Measurements from ENCODE around the gene PCK1. TPM values are rescaled to one million over a fixed set of nuclear protein-coding genes. Genes with fewer than 3 reads are reported as not detected.

The PCK1 gene
- total and polyA plus RNA-seq, 2 of the 13 experiments (the other 11 are each of a cell fraction or from before 2014, with no cell fraction given): 6.5 to 12.6 TPM

DNA sequence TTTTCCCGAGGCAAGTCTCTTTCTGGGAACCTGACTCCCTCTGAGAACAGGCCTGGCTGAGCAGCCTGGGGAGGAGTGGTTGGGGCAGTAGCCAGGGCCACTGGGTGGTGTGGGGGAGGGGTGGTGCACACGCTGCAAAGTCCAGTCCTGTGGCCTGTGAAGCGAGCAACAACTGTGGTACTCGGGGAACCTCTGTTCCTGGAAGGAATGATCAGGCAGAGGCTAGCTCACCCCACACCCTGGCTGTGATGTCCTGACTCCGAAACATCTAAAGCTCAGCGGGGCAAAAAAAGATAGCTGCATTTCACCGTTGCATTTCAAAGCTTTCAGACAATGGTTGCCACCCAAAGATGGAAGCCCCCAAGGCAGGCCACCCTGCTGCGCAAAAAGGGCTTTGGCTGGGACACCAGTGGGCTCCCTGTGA, 25.5 kb downstream of the PCK1 start (continued):
- TF ChIP-seq ARID2 (CRISPR knock-in tag; IDR thresholded peaks at IDR 0.05; ENCODE audit: borderline replicate concordance): no peak
- TF ChIP-seq, protein P1, sequence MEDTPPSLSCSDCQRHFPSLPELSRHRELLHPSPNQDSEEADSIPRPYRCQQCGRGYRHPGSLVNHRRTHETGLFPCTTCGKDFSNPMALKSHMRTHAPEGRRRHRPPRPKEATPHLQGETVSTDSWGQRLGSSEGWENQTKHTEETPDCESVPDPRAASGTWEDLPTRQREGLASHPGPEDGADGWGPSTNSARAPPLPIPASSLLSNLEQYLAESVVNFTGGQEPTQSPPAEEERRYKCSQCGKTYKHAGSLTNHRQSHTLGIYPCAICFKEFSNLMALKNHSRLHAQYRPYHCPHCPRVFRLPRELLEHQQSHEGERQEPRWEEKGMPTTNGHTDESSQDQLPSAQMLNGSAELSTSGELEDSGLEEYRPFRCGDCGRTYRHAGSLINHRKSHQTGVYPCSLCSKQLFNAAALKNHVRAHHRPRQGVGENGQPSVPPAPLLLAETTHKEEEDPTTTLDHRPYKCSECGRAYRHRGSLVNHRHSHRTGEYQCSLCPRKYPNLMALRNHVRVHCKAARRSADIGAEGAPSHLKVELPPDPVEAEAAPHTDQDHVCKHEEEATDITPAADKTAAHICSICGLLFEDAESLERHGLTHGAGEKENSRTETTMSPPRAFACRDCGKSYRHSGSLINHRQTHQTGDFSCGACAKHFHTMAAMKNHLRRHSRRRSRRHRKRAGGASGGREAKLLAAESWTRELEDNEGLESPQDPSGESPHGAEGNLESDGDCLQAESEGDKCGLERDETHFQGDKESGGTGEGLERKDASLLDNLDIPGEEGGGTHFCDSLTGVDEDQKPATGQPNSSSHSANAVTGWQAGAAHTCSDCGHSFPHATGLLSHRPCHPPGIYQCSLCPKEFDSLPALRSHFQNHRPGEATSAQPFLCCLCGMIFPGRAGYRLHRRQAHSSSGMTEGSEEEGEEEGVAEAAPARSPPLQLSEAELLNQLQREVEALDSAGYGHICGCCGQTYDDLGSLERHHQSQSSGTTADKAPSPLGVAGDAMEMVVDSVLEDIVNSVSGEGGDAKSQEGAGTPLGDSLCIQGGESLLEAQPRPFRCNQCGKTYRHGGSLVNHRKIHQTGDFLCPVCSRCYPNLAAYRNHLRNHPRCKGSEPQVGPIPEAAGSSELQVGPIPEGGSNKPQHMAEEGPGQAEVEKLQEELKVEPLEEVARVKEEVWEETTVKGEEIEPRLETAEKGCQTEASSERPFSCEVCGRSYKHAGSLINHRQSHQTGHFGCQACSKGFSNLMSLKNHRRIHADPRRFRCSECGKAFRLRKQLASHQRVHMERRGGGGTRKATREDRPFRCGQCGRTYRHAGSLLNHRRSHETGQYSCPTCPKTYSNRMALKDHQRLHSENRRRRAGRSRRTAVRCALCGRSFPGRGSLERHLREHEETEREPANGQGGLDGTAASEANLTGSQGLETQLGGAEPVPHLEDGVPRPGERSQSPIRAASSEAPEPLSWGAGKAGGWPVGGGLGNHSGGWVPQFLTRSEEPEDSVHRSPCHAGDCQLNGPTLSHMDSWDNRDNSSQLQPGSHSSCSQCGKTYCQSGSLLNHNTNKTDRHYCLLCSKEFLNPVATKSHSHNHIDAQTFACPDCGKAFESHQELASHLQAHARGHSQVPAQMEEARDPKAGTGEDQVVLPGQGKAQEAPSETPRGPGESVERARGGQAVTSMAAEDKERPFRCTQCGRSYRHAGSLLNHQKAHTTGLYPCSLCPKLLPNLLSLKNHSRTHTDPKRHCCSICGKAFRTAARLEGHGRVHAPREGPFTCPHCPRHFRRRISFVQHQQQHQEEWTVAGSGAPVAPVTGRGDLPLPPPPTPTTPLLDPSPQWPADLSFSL (CRISPR knock-in tag; IDR thresholded peaks at IDR 0.05): no peak
- TF ChIP-seq, protein P2, sequence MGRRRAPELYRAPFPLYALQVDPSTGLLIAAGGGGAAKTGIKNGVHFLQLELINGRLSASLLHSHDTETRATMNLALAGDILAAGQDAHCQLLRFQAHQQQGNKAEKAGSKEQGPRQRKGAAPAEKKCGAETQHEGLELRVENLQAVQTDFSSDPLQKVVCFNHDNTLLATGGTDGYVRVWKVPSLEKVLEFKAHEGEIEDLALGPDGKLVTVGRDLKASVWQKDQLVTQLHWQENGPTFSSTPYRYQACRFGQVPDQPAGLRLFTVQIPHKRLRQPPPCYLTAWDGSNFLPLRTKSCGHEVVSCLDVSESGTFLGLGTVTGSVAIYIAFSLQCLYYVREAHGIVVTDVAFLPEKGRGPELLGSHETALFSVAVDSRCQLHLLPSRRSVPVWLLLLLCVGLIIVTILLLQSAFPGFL (CRISPR knock-in tag; IDR thresholded peaks at IDR 0.05): 0 out of 2 replicates have a peak, but pooled peaks have one; percentile 36
- TF ChIP-seq MEF2D (CRISPR knock-in tag; IDR thresholded peaks at IDR 0.05): no peak; the same call in 1 of the 2 replicates
- TF ChIP-seq FLYWCH1 (CRISPR knock-in tag; IDR thresholded peaks at IDR 0.05): no peak
- no peak; a peak in 1 of 4 replicates for TF ChIP-seq MAFK (conservative IDR thresholded peaks at IDR 0.05 in 1 of 2, IDR thresholded peaks at IDR 0.05 in 1 of 2; ENCODE audit: low read length in 2 of 2)
- TF ChIP-seq, protein P3, sequence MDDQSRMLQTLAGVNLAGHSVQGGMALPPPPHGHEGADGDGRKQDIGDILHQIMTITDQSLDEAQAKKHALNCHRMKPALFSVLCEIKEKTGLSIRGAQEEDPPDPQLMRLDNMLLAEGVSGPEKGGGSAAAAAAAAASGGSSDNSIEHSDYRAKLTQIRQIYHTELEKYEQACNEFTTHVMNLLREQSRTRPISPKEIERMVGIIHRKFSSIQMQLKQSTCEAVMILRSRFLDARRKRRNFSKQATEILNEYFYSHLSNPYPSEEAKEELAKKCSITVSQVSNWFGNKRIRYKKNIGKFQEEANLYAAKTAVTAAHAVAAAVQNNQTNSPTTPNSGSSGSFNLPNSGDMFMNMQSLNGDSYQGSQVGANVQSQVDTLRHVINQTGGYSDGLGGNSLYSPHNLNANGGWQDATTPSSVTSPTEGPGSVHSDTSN (CRISPR knock-in tag; IDR thresholded peaks at IDR 0.05; ENCODE audit: borderline replicate concordance): no peak
- no peak; the same call in 1 of the 2 replicates for TF ChIP-seq ZNF724P (CRISPR knock-in tag; IDR thresholded peaks at IDR 0.05; ENCODE audit: borderline replicate concordance)
- TF ChIP-seq GABPB1 (CRISPR knock-in tag; IDR thresholded peaks at IDR 0.05): no peak; the same call in 1 of the 2 replicates
- TF ChIP-seq ZSCAN9 (CRISPR knock-in tag; IDR thresholded peaks at IDR 0.05; ENCODE audit: borderline replicate concordance): no peak
- TF ChIP-seq, protein P4, sequence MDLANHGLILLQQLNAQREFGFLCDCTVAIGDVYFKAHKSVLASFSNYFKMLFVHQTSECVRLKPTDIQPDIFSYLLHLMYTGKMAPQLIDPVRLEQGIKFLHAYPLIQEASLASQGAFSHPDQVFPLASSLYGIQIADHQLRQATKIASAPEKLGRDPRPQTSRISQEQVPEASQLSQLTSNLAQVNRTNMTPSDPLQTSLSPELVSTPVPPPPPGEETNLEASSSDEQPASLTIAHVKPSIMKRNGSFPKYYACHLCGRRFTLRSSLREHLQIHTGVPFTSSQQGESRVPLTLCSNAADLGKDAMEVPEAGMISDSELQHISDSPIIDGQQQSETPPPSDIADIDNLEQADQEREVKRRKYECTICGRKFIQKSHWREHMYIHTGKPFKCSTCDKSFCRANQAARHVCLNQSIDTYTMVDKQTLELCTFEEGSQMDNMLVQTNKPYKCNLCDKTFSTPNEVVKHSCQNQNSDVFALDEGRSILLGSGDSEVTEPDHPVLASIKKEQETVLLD (CRISPR knock-in tag; IDR thresholded peaks at IDR 0.05; ENCODE audit: low read depth): no peak
- no peak for TF ChIP-seq TCF12 (IDR thresholded peaks at IDR 0.05)
- no peak for TF ChIP-seq TCF12 (CRISPR knock-in tag; IDR thresholded peaks at IDR 0.05)
- TF ChIP-seq, protein P5, sequence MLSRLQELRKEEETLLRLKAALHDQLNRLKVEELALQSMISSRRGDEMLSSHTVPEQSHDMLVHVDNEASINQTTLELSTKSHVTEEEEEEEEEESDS (CRISPR knock-in tag; IDR thresholded peaks at IDR 0.05; ENCODE audit: borderline replicate concordance): no peak
- no peak; the same call in 1 of the 2 replicates for TF ChIP-seq POGZ (CRISPR knock-in tag; IDR thresholded peaks at IDR 0.05)
- TF ChIP-seq ZNF577 (CRISPR knock-in tag; IDR thresholded peaks at IDR 0.05; ENCODE audit: borderline replicate concordance, low read depth): no peak
- TF ChIP-seq ZNF3 (CRISPR knock-in tag; IDR thresholded peaks at IDR 0.05): no peak; the same call in 1 of the 2 replicates
- TF ChIP-seq KDM1A (CRISPR knock-in tag; IDR thresholded peaks at IDR 0.05): no peak
- peak; percentile 58; the same call in 1 of the 2 replicates for TF ChIP-seq ZNF441 (CRISPR knock-in tag; IDR thresholded peaks at IDR 0.05; ENCODE audit: borderline replicate concordance)
- no peak for TF ChIP-seq SRSF9 (IDR thresholded peaks at IDR 0.05; ENCODE audit: borderline replicate concordance, insufficient read depth, low read depth, low read length, poor library complexity, severe bottlenecking)
- no peak for TF ChIP-seq RORA (CRISPR knock-in tag; IDR thresholded peaks at IDR 0.05)
